ENCODE measurements around the gene FAM124A.

FAM124A gene

GRCh38 chr13:51311957-51312520 lies 89.8 kb downstream of the FAM124A start:
- DNase-seq: no peak

GRCh38 chr13:51313619-51314018 lies 91.4 kb downstream of the FAM124A start:
- DNase-seq: no peak

- DNase-seq: no peak
These were observed 95.1 kb downstream of the FAM124A start for GRCh38 chr13:51317262-51317661.

- no peak for DNase-seq
These were observed 95.8 kb downstream of the FAM124A start for GRCh38 chr13:51318015-51318414.

GRCh38 chr13:51318876-51319275 lies 96.7 kb downstream of the FAM124A start:
- DNase-seq: no peak

- DNase-seq: no peak
These were observed 99.6 kb downstream of the FAM124A start for GRCh38 chr13:51321836-51322235.

- no peak for DNase-seq
These were observed 100.6 kb downstream of the FAM124A start for GRCh38 chr13:51322826-51323225.

GRCh38 chr13:51323824-51324511 lies 101.8 kb downstream of the FAM124A start:
- DNase-seq: no peak

GRCh38 chr13:51324714-51325420 lies 102.7 kb downstream of the FAM124A start:
- DNase-seq: no peak

- DNase-seq: no peak
These were observed 103.6 kb downstream of the FAM124A start for GRCh38 chr13:51325837-51326236.

GRCh38 chr13:51326777-51327176 lies 104.6 kb downstream of the FAM124A start:
- DNase-seq: no peak

GRCh38 chr13:51327961-51328360 lies 105.8 kb downstream of the FAM124A start:
- DNase-seq: no peak

- no peak for DNase-seq
These were observed 106.3 kb downstream of the FAM124A start for GRCh38 chr13:51328488-51328887.

- no peak for DNase-seq
These were observed 107.4 kb downstream of the FAM124A start for GRCh38 chr13:51329606-51330005.

GRCh38 chr13:51330791-51331190 lies 108.6 kb downstream of the FAM124A start:
- no peak for DNase-seq

- DNase-seq: no peak
These were observed 109.2 kb downstream of the FAM124A start for GRCh38 chr13:51331354-51331861.

- DNase-seq: no peak
These were observed 110.6 kb downstream of the FAM124A start for GRCh38 chr13:51332566-51333361.

GRCh38 chr13:51333421-51333820 lies 111.2 kb downstream of the FAM124A start:
- no peak for DNase-seq

GRCh38 chr13:51333826-51334225 lies 111.6 kb downstream of the FAM124A start:
- DNase-seq: no peak

All from NCI-H1694 treated with DMSO at 0.1 percent for 48 hours (cell line).